Measurements from ENCODE around the gene RPL10A.

RPL10A gene

GRCh38 chr6:35448191-35448590 is 20.0 kb upstream of the RPL10A start:
- peaks cover 21% of the 10 kb centered on the region for H3K27me3 ChIP-seq (ENCODE audit: control insufficient read depth, insufficient read depth, low read length, poor library complexity, severe bottlenecking)
- no peak overlapping the region for H3K4me3 ChIP-seq (ENCODE audit: insufficient read depth, low read depth, low read length)
- H3K36me3 ChIP-seq (ENCODE audit: control insufficient read depth, insufficient read depth, low read length): no peaks in the 10 kb centered on the region
- peaks cover 4% of the 10 kb centered on the region for H3K4me1 ChIP-seq (ENCODE audit: control insufficient read depth, insufficient read depth, low read length)
- no peak overlapping the region for H3K27ac ChIP-seq (ENCODE audit: insufficient read depth, low read depth, low read length, poor library complexity, severe bottlenecking)
- WGBS, 2 experiments: 80% methylated on average over 7 of the region's 7 CpGs
- no peaks in the 10 kb centered on the region for H3K9me3 ChIP-seq (ENCODE audit: control insufficient read depth, low read length)

GRCh38 chr6:35449287-35449881 is 18.8 kb upstream of the RPL10A start:
- Histone ChIP-seq H3K36me3 (ENCODE audit: control insufficient read depth, insufficient read depth, low read length) (no peaks in the 10 kb centered on the region), H3K27me3 (ENCODE audit: control insufficient read depth, insufficient read depth, low read length, poor library complexity, severe bottlenecking) (peaks cover 25% of the 10 kb centered on the region), H3K27ac (ENCODE audit: insufficient read depth, low read depth, low read length, poor library complexity, severe bottlenecking) (no peak overlapping the region), H3K4me3 (ENCODE audit: insufficient read depth, low read depth, low read length) (no peak overlapping the region), H3K9me3 (ENCODE audit: control insufficient read depth, low read length) (no peaks in the 10 kb centered on the region), H3K4me1 (ENCODE audit: control insufficient read depth, insufficient read depth, low read length) (peaks cover 14% of the 10 kb centered on the region)
- WGBS, 2 experiments: 42 to 47% methylated on average over 14 of the region's 14 CpGs

GRCh38 chr6:35451354-35452182 is 16.6 kb upstream of the RPL10A start:
- Histone ChIP-seq H3K4me1 (ENCODE audit: control insufficient read depth, insufficient read depth, low read length) (peaks cover 21% of the 10 kb centered on the region), H3K4me3 (ENCODE audit: insufficient read depth, low read depth, low read length) (no peak overlapping the region), H3K36me3 (ENCODE audit: control insufficient read depth, insufficient read depth, low read length) (no peaks in the 10 kb centered on the region), H3K27ac (ENCODE audit: insufficient read depth, low read depth, low read length, poor library complexity, severe bottlenecking) (no peak overlapping the region), H3K9me3 (ENCODE audit: control insufficient read depth, low read length) (no peaks in the 10 kb centered on the region), H3K27me3 (ENCODE audit: control insufficient read depth, insufficient read depth, low read length, poor library complexity, severe bottlenecking) (peaks cover 25% of the 10 kb centered on the region)
- WGBS, 2 experiments: 31 to 52% methylated on average over 11 to 20 of the region's 20 CpGs

- 2% methylated on average over 85 to 87 of the region's 87 CpGs for WGBS, 2 experiments
- H3K9me3 ChIP-seq (ENCODE audit: control insufficient read depth, low read length): no peaks in the 10 kb centered on the region
- peaks cover 21% of the 10 kb centered on the region for H3K4me1 ChIP-seq (ENCODE audit: control insufficient read depth, insufficient read depth, low read length)
- H3K27ac ChIP-seq (ENCODE audit: insufficient read depth, low read depth, low read length, poor library complexity, severe bottlenecking): no peak within 1 kb of the TSS
- peaks cover 25% of the 10 kb centered on the region for H3K27me3 ChIP-seq (ENCODE audit: control insufficient read depth, insufficient read depth, low read length, poor library complexity, severe bottlenecking)
- H3K36me3 ChIP-seq (ENCODE audit: control insufficient read depth, insufficient read depth, low read length): peaks cover 4% of the 10 kb centered on the region
- H3K4me3 ChIP-seq (ENCODE audit: insufficient read depth, low read depth, low read length): peak within 1 kb of the TSS; percentile 70
These were observed 15.8 kb upstream of the RPL10A start, which contains the start of gene FANCE for GRCh38 chr6:35452183-35453090. Gene FANCE, plus strand, starts transcription at chr6:35452338. Its CDS starts 208 bp downstream, at chr6:35452546.

GRCh38 chr6:35453236-35453635 is 15.0 kb upstream of the RPL10A start:
- H3K4me3 ChIP-seq (ENCODE audit: insufficient read depth, low read depth, low read length): peak overlapping the region; percentile 70
- H3K9me3 ChIP-seq (ENCODE audit: control insufficient read depth, low read length): no peaks in the 10 kb centered on the region
- peaks cover 21% of the 10 kb centered on the region for H3K4me1 ChIP-seq (ENCODE audit: control insufficient read depth, insufficient read depth, low read length)
- 81 to 82% methylated on average over 3 of the region's 3 CpGs for WGBS, 2 experiments
- H3K27ac ChIP-seq (ENCODE audit: insufficient read depth, low read depth, low read length, poor library complexity, severe bottlenecking): no peak overlapping the region
- H3K36me3 ChIP-seq (ENCODE audit: control insufficient read depth, insufficient read depth, low read length): peaks cover 4% of the 10 kb centered on the region
- peaks cover 25% of the 10 kb centered on the region for H3K27me3 ChIP-seq (ENCODE audit: control insufficient read depth, insufficient read depth, low read length, poor library complexity, severe bottlenecking)

GRCh38 chr6:35454391-35455110 is 13.7 kb upstream of the RPL10A start:
- Histone ChIP-seq H3K4me1 (ENCODE audit: control insufficient read depth, insufficient read depth, low read length) (peaks cover 21% of the 10 kb centered on the region), H3K36me3 (ENCODE audit: control insufficient read depth, insufficient read depth, low read length) (peaks cover 4% of the 10 kb centered on the region), H3K9me3 (ENCODE audit: control insufficient read depth, low read length) (no peaks in the 10 kb centered on the region), H3K27me3 (ENCODE audit: control insufficient read depth, insufficient read depth, low read length, poor library complexity, severe bottlenecking) (peaks cover 24% of the 10 kb centered on the region), H3K27ac (ENCODE audit: insufficient read depth, low read depth, low read length, poor library complexity, severe bottlenecking) (no peak overlapping the region), H3K4me3 (ENCODE audit: insufficient read depth, low read depth, low read length) (no peak overlapping the region)
- 69 to 71% methylated on average over 9 of the region's 9 CpGs for WGBS, 2 experiments

GRCh38 chr6:35457907-35458306 is 10.3 kb upstream of the RPL10A start:
- Histone ChIP-seq H3K4me1 (ENCODE audit: control insufficient read depth, insufficient read depth, low read length) (peaks cover 21% of the 10 kb centered on the region), H3K27me3 (ENCODE audit: control insufficient read depth, insufficient read depth, low read length, poor library complexity, severe bottlenecking) (peaks cover 6% of the 10 kb centered on the region), H3K9me3 (ENCODE audit: control insufficient read depth, low read length) (no peaks in the 10 kb centered on the region), H3K36me3 (ENCODE audit: control insufficient read depth, insufficient read depth, low read length) (peaks cover 12% of the 10 kb centered on the region), H3K4me3 (ENCODE audit: insufficient read depth, low read depth, low read length) (no peak overlapping the region), H3K27ac (ENCODE audit: insufficient read depth, low read depth, low read length, poor library complexity, severe bottlenecking) (no peak overlapping the region)
- WGBS, 2 experiments: 82 to 84% methylated on average over 4 of the region's 4 CpGs

- H3K36me3 ChIP-seq (ENCODE audit: control insufficient read depth, insufficient read depth, low read length): peaks cover 16% of the 10 kb centered on the region
- WGBS, 2 experiments: 77 to 78% methylated on average over 3 of the region's 3 CpGs
- H3K27me3 ChIP-seq (ENCODE audit: control insufficient read depth, insufficient read depth, low read length, poor library complexity, severe bottlenecking): no peaks in the 10 kb centered on the region
- H3K9me3 ChIP-seq (ENCODE audit: control insufficient read depth, low read length): no peaks in the 10 kb centered on the region
- no peak overlapping the region for H3K4me3 ChIP-seq (ENCODE audit: insufficient read depth, low read depth, low read length)
- no peak overlapping the region for H3K27ac ChIP-seq (ENCODE audit: insufficient read depth, low read depth, low read length, poor library complexity, severe bottlenecking)
- H3K4me1 ChIP-seq (ENCODE audit: control insufficient read depth, insufficient read depth, low read length): no peaks in the 10 kb centered on the region
These were observed 6.9 kb upstream of the RPL10A start for GRCh38 chr6:35461270-35461669.

GRCh38 chr6:35463292-35463691 is 4.9 kb upstream of the RPL10A start:
- WGBS, 2 experiments: 97 to 98% methylated on average over 4 of the region's 4 CpGs
- no peaks in the 10 kb centered on the region for H3K9me3 ChIP-seq (ENCODE audit: control insufficient read depth, low read length)
- no peak overlapping the region for H3K27ac ChIP-seq (ENCODE audit: insufficient read depth, low read depth, low read length, poor library complexity, severe bottlenecking)
- peaks cover 17% of the 10 kb centered on the region for H3K36me3 ChIP-seq (ENCODE audit: control insufficient read depth, insufficient read depth, low read length)
- no peak overlapping the region for H3K4me3 ChIP-seq (ENCODE audit: insufficient read depth, low read depth, low read length)
- peaks cover 4% of the 10 kb centered on the region for H3K27me3 ChIP-seq (ENCODE audit: control insufficient read depth, insufficient read depth, low read length, poor library complexity, severe bottlenecking)
- no peaks in the 10 kb centered on the region for H3K4me1 ChIP-seq (ENCODE audit: control insufficient read depth, insufficient read depth, low read length)
